Ectodermal cell (in vitro differentiated cells): ENCODE data around the gene FANCI.

ENCODE experiments used
- H3K27ac ChIP-seq: 2 replicates; pipeline ENCODE4 v1.7.0; 2013; ENCODE audit warnings: mild to moderate bottlenecking, low read depth, low read length; ENCODE audit not compliant: insufficient read depth, poor library complexity, severe bottlenecking
- H3K27me3 ChIP-seq: 2 replicates; pipeline ENCODE4 v1.7.0; 2013; ENCODE audit warnings: mild to moderate bottlenecking, low read length; ENCODE audit not compliant: insufficient read depth, control insufficient read depth, poor library complexity, severe bottlenecking
- H3K36me3 ChIP-seq: one replicate; pipeline ENCODE4 v1.7.0; 2013; ENCODE audit warnings: low read length; ENCODE audit not compliant: control insufficient read depth, insufficient read depth
- H3K4me1 ChIP-seq: one replicate; pipeline ENCODE4 v1.7.0; 2013; ENCODE audit warnings: low read length; ENCODE audit not compliant: control insufficient read depth, insufficient read depth
- H3K4me3 ChIP-seq: 2 replicates; pipeline ENCODE4 v1.7.0; 2013; ENCODE audit warnings: low read depth, low read length, control low read depth; ENCODE audit not compliant: insufficient read depth
- H3K9me3 ChIP-seq: 2 replicates; pipeline ENCODE4 v1.7.0; 2013; ENCODE audit warnings: mild to moderate bottlenecking, low read length, moderate library complexity; ENCODE audit not compliant: control insufficient read depth
- WGBS, 2 experiments: methylation state at CpG; one replicate each; pipeline ENCODE4 v1.1.7; 2013; ENCODE audit warnings: missing lambda C conversion rate in 2 of 2; 5-methylcytosine and 5-hydroxymethylcytosine counted together

FANCI gene

GRCh38 chr15:89201465-89202005 is 42.2 kb upstream of the FANCI start:
- WGBS, 2 experiments: 88 to 89% methylated on average over 20 of the region's 20 CpGs
- Histone ChIP-seq H3K27me3 (no peaks in the 10 kb centered on the region), H3K4me1 (peaks cover 36% of the 10 kb centered on the region), H3K36me3 (no peaks in the 10 kb centered on the region), H3K27ac (no peak overlapping the region), H3K9me3 (no peaks in the 10 kb centered on the region), H3K4me3 (no peak overlapping the region)

GRCh38 chr15:89203705-89204273 is 40.0 kb upstream of the FANCI start:
- no peaks in the 10 kb centered on the region for H3K9me3 ChIP-seq
- 71 to 85% methylated on average over 2 of the region's 2 CpGs for WGBS, 2 experiments

DNA sequence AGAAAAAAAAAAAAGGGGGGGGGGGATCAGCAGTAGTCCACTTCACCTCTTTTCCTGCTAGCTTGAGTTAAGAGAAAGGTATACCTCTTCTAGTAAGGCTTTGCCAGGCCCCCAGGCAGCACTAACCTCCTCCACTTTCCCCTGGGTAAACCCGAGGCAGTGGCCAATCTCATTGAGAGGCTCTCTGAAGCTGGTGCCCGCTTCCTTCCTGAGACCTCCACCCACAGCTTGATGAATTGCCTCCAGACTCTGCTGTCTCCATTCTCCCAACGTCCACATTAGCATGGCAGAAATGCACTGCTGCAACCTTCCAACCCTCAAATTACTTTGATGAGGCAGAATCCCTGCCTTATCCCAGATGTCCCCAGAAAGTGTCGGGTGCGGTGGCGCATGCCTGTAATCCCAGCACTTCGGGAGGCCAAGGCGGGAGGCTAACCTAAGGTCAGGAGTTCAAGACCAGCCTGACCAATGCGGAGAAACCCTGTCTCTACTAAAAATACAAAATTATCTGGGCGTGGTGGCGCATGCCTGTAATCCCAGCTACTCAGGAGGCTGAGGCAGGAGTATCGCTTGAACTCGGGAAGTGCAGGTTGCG is 37.7 kb upstream of the FANCI start:
- WGBS, 2 experiments: 85 to 91% methylated on average over 14 of the region's 14 CpGs
- H3K4me3 ChIP-seq: no peak overlapping the region
- no peaks in the 10 kb centered on the region for H3K4me1 ChIP-seq
- H3K27me3 ChIP-seq: no peaks in the 10 kb centered on the region
- H3K36me3 ChIP-seq: no peaks in the 10 kb centered on the region
- no peaks in the 10 kb centered on the region for H3K9me3 ChIP-seq
- no peak overlapping the region for H3K27ac ChIP-seq

More at GRCh38 chr15:89203705-89204273, 40.0 kb upstream of the FANCI start:
- H3K4me1 ChIP-seq: peaks cover 18% of the 10 kb centered on the region
- H3K27ac ChIP-seq: no peak overlapping the region
- no peaks in the 10 kb centered on the region for H3K27me3 ChIP-seq
- H3K4me3 ChIP-seq: no peak overlapping the region
- no peaks in the 10 kb centered on the region for H3K36me3 ChIP-seq

DNA sequence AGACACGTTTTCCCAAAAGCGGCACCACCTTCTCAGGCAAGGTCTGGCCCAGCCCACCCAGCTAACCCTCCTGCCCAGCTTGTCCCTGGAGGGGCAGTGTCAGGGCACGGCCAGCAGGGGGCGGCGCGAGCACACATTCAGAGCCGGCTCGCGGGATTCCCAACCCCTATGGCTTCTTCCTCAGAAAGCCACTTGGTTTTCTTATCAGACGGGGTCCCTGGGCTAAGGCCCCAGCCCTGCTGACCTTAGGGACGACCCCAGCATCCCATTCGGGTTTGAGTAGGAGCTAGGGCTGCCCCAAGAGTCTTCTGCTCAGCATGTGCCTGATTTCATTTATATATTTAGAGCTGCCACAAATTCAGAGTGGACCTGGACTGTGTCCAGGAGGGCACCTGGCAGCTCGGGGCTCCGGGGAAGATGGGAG is 36.9 kb upstream of the FANCI start:
- 18% methylated on average over 14 of the region's 14 CpGs for WGBS, 2 experiments
- H3K4me1 ChIP-seq: no peaks in the 10 kb centered on the region
- no peak overlapping the region for H3K27ac ChIP-seq
- no peaks in the 10 kb centered on the region for H3K9me3 ChIP-seq
- no peaks in the 10 kb centered on the region for H3K36me3 ChIP-seq
- H3K27me3 ChIP-seq: no peaks in the 10 kb centered on the region
- H3K4me3 ChIP-seq: no peak overlapping the region

- H3K4me1 ChIP-seq: no peaks in the 10 kb centered on the region
- H3K36me3 ChIP-seq: no peaks in the 10 kb centered on the region
- no peaks in the 10 kb centered on the region for H3K9me3 ChIP-seq
- H3K27ac ChIP-seq: no peak overlapping the region
- H3K4me3 ChIP-seq: no peak overlapping the region
- H3K27me3 ChIP-seq: no peaks in the 10 kb centered on the region
Measured at GRCh38 chr15:89208256-89208655, 35.5 kb upstream of the FANCI start.

DNA sequence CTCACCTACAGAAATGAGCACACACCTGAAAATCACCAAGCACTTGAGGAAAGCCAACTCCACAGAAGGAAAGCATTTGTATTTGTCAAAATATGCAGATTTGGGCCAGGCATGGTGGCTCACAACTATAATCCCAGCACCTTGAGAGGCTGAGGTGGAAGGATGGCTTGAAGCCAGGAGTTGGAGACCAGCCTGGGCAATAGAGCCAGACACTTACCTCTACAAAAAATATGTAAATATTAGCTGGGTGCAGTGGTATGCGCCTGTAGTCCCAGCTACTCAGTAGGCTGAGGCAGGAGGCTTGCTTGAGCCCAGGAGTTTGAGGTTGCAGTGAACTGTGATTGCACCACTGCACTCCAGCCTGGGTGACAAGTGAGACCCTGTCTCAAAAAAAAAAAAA is 34.7 kb upstream of the FANCI start:
- H3K4me1 ChIP-seq: no peaks in the 10 kb centered on the region
- H3K27me3 ChIP-seq: no peaks in the 10 kb centered on the region
- H3K27ac ChIP-seq: no peak overlapping the region
- H3K9me3 ChIP-seq: no peaks in the 10 kb centered on the region
- no peaks in the 10 kb centered on the region for H3K36me3 ChIP-seq
- no peak overlapping the region for H3K4me3 ChIP-seq
- WGBS, 2 experiments: 81 to 93% methylated on average over 1 of the region's 1 CpG

DNA sequence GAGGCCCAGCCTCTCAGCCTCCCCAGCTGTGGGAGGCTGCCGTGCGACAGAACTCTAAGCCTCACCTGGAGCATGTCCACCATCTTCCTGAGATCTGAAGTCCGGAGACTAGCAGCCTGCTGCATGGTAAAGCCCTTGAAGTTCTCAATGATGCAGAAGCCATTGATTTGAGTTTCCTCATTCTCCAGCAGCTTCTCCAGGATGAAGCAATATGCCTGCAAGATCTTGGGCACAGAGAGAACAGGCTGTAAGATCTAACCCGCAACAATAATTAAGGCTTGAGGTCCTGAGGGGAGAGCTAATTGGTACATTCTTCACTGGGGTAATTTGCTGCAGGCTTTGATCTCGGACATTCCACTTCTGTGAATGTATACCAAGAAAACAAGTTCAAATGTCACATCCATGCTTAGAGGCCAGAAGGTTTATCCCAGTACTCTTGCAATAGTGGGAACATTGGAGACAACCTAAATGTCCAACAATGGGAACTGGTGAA is 32.1 kb upstream of the FANCI start:
- H3K4me3 ChIP-seq: no peak overlapping the region
- no peaks in the 10 kb centered on the region for H3K4me1 ChIP-seq
- H3K9me3 ChIP-seq: no peaks in the 10 kb centered on the region
- no peak overlapping the region for H3K27ac ChIP-seq
- H3K27me3 ChIP-seq: no peaks in the 10 kb centered on the region
- H3K36me3 ChIP-seq: no peaks in the 10 kb centered on the region
- 93% methylated on average over 5 of the region's 5 CpGs for WGBS, 2 experiments

- H3K27me3 ChIP-seq: no peaks in the 10 kb centered on the region
- no peaks in the 10 kb centered on the region for H3K36me3 ChIP-seq
- WGBS, 2 experiments: 92 to 94% methylated on average over 2 of the region's 2 CpGs
- no peak overlapping the region for H3K27ac ChIP-seq
- H3K4me3 ChIP-seq: no peak overlapping the region
- no peaks in the 10 kb centered on the region for H3K4me1 ChIP-seq
- H3K9me3 ChIP-seq: no peaks in the 10 kb centered on the region
Measured at GRCh38 chr15:89215627-89216026, 28.2 kb upstream of the FANCI start.

DNA sequence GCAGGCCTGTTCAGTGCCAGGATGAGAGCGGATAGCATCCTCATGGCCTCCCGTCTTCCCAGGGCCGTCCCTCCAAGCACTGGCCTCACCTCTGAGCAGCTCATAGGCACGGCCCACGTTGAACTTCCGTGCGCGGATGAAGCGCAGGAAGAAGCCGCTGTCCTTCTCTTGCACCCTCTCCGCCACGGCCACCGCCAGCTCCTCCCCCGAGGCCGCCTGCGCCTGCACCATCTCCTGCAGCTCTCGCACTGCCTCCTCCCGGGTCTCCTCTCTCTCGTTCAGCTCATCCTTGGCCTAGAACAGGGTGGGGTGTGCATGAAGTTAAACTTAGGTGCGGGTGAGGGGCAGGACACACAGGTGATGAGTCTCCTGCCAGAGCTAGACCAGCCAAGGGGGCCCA is 26.7 kb upstream of the FANCI start:
- Histone ChIP-seq H3K27ac (no peak overlapping the region), H3K4me3 (no peak overlapping the region), H3K9me3 (no peaks in the 10 kb centered on the region), H3K4me1 (peaks cover 9% of the 10 kb centered on the region), H3K27me3 (no peaks in the 10 kb centered on the region), H3K36me3 (no peaks in the 10 kb centered on the region)
- 94 to 96% methylated on average over 20 of the region's 20 CpGs for WGBS, 2 experiments

- Histone ChIP-seq H3K4me1 (peaks cover 9% of the 10 kb centered on the region), H3K27me3 (no peaks in the 10 kb centered on the region), H3K27ac (no peak overlapping the region), H3K9me3 (no peaks in the 10 kb centered on the region), H3K4me3 (no peak overlapping the region), H3K36me3 (no peaks in the 10 kb centered on the region)
- 84 to 88% methylated on average over 6 of the region's 6 CpGs for WGBS, 2 experiments
Measured at GRCh38 chr15:89217686-89218376, 25.9 kb upstream of the FANCI start.
